GM10248 (cell line): ENCODE measurements around the gene CYREN.
A peak's percentile ranks its signal among the peaks of the same experiment; 100 is the strongest.

Experiments used
- CTCF ChIA-PET: fragments of 300-600 bp; sonication (Branson Sonifier 250); formaldehyde crosslinking; extraction: SDS; loops from one replicate; lab custom pipeline; 2021; ENCODE audit warnings: antibody characterized with exemption; lab: Yijun Ruan, JAX
- POLR2A ChIA-PET: fragments of 350-650 bp; sonication (Branson Sonifier 250); formaldehyde crosslinking; extraction: SDS; loops from one replicate; lab custom pipeline; 2020; ENCODE audit warnings: antibody characterized with exemption; lab: Yijun Ruan, JAX
- DNase-seq: peaks from one replicate; pipeline ENCODE4 v3.0.0; 2012; ENCODE audit errors: extremely low spot score
- CTCF ChIP-seq: IDR thresholded peaks from 2 replicates; pipeline ENCODE4 v1.5.1; 2012; ENCODE audit warnings: mild to moderate bottlenecking, low read depth; ENCODE audit errors: extremely low read depth, missing control alignments, control extremely low read depth

Gene CYREN

GRCh38 chr7:135165862-135166261 lies 4.6 kb downstream of the CYREN start:
- POLR2A ChIA-PET = no interaction called here
- no peak for TF ChIP-seq CTCF
- CTCF ChIA-PET = interaction anchor here (1.1 to 3.1 kb wide), 3 partner anchors 8 to 178 kb away, joined by 5 to 11 read pairs (median 5); partner anchors contain the start of gene TMEM140
- peak; percentile 4 for DNase-seq

GRCh38 chr7:135164357-135165061 lies 6.0 kb downstream of the CYREN start:
- ChIA-PET CTCF (interaction anchor here (1.0 to 3.1 kb wide), 4 partner anchors 10 to 177 kb away, joined by 3 to 11 read pairs (median 8); partner anchors contain the start of gene TMEM140), POLR2A (interaction anchor here (1.2 kb wide), 1 partner anchor 518 kb away, joined by 3 read pairs; the partner anchor contains the start of gene BPGM)
- DNase-seq = peak; percentile 7
- TF ChIP-seq CTCF = no peak

- DNase-seq = no peak
- ChIA-PET CTCF (interaction anchor here (0.7 to 2.6 kb wide), 5 partner anchors 12 to 177 kb away, joined by 3 to 10 read pairs (median 4); partner anchors contain the start of genes AGBL3 and TMEM140), POLR2A (no interaction called here)
- TF ChIP-seq CTCF = no peak
These were observed 8.0 kb downstream of the CYREN start for GRCh38 chr7:135162382-135163001.

- ChIA-PET CTCF (interaction anchor here (0.7 to 4.4 kb wide), 10 partner anchors 9 to 514 kb away, joined by 3 to 24 read pairs (median 4); partner anchors contain the start of genes AGBL3, CYREN and TMEM140), POLR2A (interaction anchor here (0.9 kb wide), 2 partner anchors 9 to 27 kb away, joined by 3 read pairs; partner anchors contain the start of gene CYREN)
- TF ChIP-seq CTCF = no peak
- DNase-seq = no peak
These were observed 8.8 kb downstream of the CYREN start for GRCh38 chr7:135161669-135162068.

GRCh38 chr7:135160858-135161653 lies 9.5 kb downstream of the CYREN start:
- POLR2A ChIA-PET = interaction anchor here (0.9 to 1.0 kb wide), 4 partner anchors 10 to 513 kb away, joined by 3 read pairs; partner anchors contain the start of gene CYREN

More at GRCh38 chr7:135160858-135161653, 9.5 kb downstream of the CYREN start:
- TF ChIP-seq CTCF = no peak
- DNase-seq = no peak
- CTCF ChIA-PET = interaction anchor here (1.0 to 4.4 kb wide), 8 partner anchors 9 to 514 kb away, joined by 3 to 24 read pairs (median 4); partner anchors contain the start of genes AGBL3, CYREN and TMEM140
